Stimulated activated naive CD4-positive, alpha-beta T cell treated with Interleukin-2 at 50 U/mL for 16 hours (primary cell): ENCODE data around the gene PDIK1L.

Experiments used
- DNase-seq: peaks from one replicate; lab custom pipeline; 2025; lab: John Stamatoyannopoulos, UW

The PDIK1L gene

GRCh38 chr1:26171084-26172072 lies 59.8 kb downstream of the PDIK1L start, which contains the start of gene ZNF593OS:
Gene ZNF593OS (minus strand): TSS chr1:26171832. CDS start chr1:26171661, 171 bp downstream.
- DNase-seq, result no peak
